GM12878 (cell line): ENCODE measurements around the gene CDKN2B-AS1. TPM values are rescaled to one million over a fixed set of nuclear protein-coding genes. Genes with fewer than 3 reads are reported as not detected.

Experiments
- ATAC-seq: fragments of 200-7000 bp; cut with Tn5 transposase; 3 replicates; pipeline ENCODE4 v1.9.1; 2020; ENCODE audit warnings: mild to moderate bottlenecking, moderate library complexity
- BruUV-seq: library from RNA; stranded (reverse); fragments of 400-500 nt; replicated peaks from 2 replicates; lab custom pipeline; 2021; lab: Mats Ljungman, UMichigan
- CTCF ChIA-PET: fragments of 300-600 bp; sonication (Branson Sonifier 250); formaldehyde crosslinking; extraction: SDS; loops from one replicate; lab custom pipeline; 2021; ENCODE audit warnings: inconsistent platforms; lab: Yijun Ruan, JAX
- POLR2A ChIA-PET: fragments of 350-600 bp; formaldehyde crosslinking; extraction: SDS; loops from one replicate; lab custom pipeline; 2021; ENCODE audit warnings: inconsistent platforms; lab: Charles Lee
- RAD21 ChIA-PET: fragments of 300-600 bp; sonication (Branson Sonifier 250); formaldehyde crosslinking; loops from one replicate; lab custom pipeline; 2023; ENCODE audit warnings: antibody characterized with exemption; ENCODE audit not compliant: unreplicated experiment; lab: Charles Lee
- SMC1A ChIA-PET: fragments of 300-600 bp; sonication (Branson Sonifier 250); formaldehyde crosslinking; loops from one replicate; lab custom pipeline; 2023; ENCODE audit not compliant: unreplicated experiment, uncharacterized antibody; lab: Charles Lee
- DNase-seq: peaks from one replicate; pipeline ENCODE4 v3.0.0-alpha.2; 2011; ENCODE audit warnings: low read depth, low spot score
- FAIRE-seq: peaks from 3 replicates; lab custom pipeline; 2011; peaks lifted over from hg19 to GRCh38; lab: Jason Lieb, UNC
- H2AFZ ChIP-seq: 2 replicates; pipeline ENCODE4 v1.6.0; 2011; ENCODE audit warnings: low read depth, low read length, control low read depth; ENCODE audit not compliant: control insufficient read depth
- H3K27ac ChIP-seq: 2 replicates; pipeline ENCODE4 v1.5.1; 2011; ENCODE audit warnings: control low read depth; ENCODE audit not compliant: control insufficient read depth, insufficient read depth
- H3K27me3 ChIP-seq, 2 experiments: replicated peaks in 1 of 2; 2 replicates each; pipeline versions ENCODE4 v1.6.0 to v1.6.1; 2011; ENCODE audit warnings: low read length in 1 of 2; ENCODE audit not compliant: control insufficient read depth in 2 of 2, insufficient read depth in 2 of 2
- H3K36me3 ChIP-seq, 2 experiments: 2 replicates each; pipeline ENCODE4 v1.5.1; 2011; ENCODE audit warnings: low read length in 1 of 2; ENCODE audit not compliant: control insufficient read depth in 2 of 2, insufficient read depth in 2 of 2
- H3K4me1 ChIP-seq: 2 replicates; pipeline ENCODE4 v1.6.1; 2011; ENCODE audit warnings: mild to moderate bottlenecking, low read length, moderate library complexity, mixed read lengths; ENCODE audit not compliant: control insufficient read depth, insufficient read depth
- H3K4me2 ChIP-seq: 2 replicates; pipeline ENCODE4 v1.6.0; 2011; ENCODE audit warnings: control low read depth; ENCODE audit not compliant: control insufficient read depth, insufficient read depth
- H3K4me3 ChIP-seq: fragments of 200-600 bp; sonication (generic); 2 replicates; pipeline ENCODE4 v1.5.1; 2016
- H3K79me2 ChIP-seq: 2 replicates; pipeline ENCODE4 v1.6.0; 2011; ENCODE audit warnings: low read length; ENCODE audit not compliant: control insufficient read depth, insufficient read depth
- H3K9ac ChIP-seq: 2 replicates; pipeline ENCODE4 v1.8.0; 2011; ENCODE audit warnings: low read length, control low read depth, mixed read lengths; ENCODE audit not compliant: control insufficient read depth, insufficient read depth
- H3K9me3 ChIP-seq: replicated peaks from 3 replicates; pipeline ENCODE4 v1.5.1; 2011; ENCODE audit warnings: mild to moderate bottlenecking, low read length; ENCODE audit not compliant: control insufficient read depth, insufficient read depth
- H4K20me1 ChIP-seq: 2 replicates; pipeline ENCODE4 v1.6.0; 2011; ENCODE audit not compliant: control insufficient read depth, insufficient read depth
- BACH1 ChIP-seq: fragments of 450-650 bp; IDR thresholded peaks from 2 replicates; pipeline ENCODE4 v1.6.1; 2017; ENCODE audit warnings: mild to moderate bottlenecking, borderline replicate concordance
- CBX5 ChIP-seq: sonication (generic); IDR thresholded peaks from 2 replicates; pipeline ENCODE4 v1.6.1; 2016; ENCODE audit warnings: low read depth, moderate library complexity, mild to moderate bottlenecking, inconsistent platforms
- ETV6 ChIP-seq, 2 experiments: fragments of 450-650 bp in 1 of 2; IDR thresholded peaks in 1 of 2; conservative IDR thresholded peaks in 1 of 2; 2 replicates each; pipeline ENCODE4 v1.6.1; 2014; ENCODE audit warnings: antibody characterized with exemption in 1 of 2, borderline replicate concordance in 1 of 2, low read depth in 1 of 2, mild to moderate bottlenecking in 1 of 2, moderate library complexity in 1 of 2
- HSF1 ChIP-seq: fragments of 150-350 bp; IDR thresholded peaks from 2 replicates; pipeline ENCODE4 v1.6.1; 2014; ENCODE audit warnings: mild to moderate bottlenecking, low read depth, low read length
- KAT2A ChIP-seq: conservative IDR thresholded peaks from 2 replicates; pipeline ENCODE4 v1.6.1; 2011; ENCODE audit warnings: low read depth, low read length; ENCODE audit not compliant: control insufficient read depth
- MYB ChIP-seq: fragments of 150-350 bp; IDR thresholded peaks from 2 replicates; pipeline ENCODE4 v1.6.1; 2014; ENCODE audit warnings: mild to moderate bottlenecking, low read depth, low read length, borderline replicate concordance
- PKNOX1 ChIP-seq: fragments of 450-650 bp; IDR thresholded peaks from 2 replicates; pipeline ENCODE4 v1.6.1; 2016; ENCODE audit warnings: mild to moderate bottlenecking
- POLR2A ChIP-seq: IDR thresholded peaks from 2 replicates; pipeline ENCODE4 v1.6.1; 2011; ENCODE audit warnings: low read depth, mild to moderate bottlenecking, low read length
- POLR2AphosphoS2 ChIP-seq: IDR thresholded peaks from 2 replicates; pipeline ENCODE4 v1.6.1; 2011; ENCODE audit warnings: low read depth, mild to moderate bottlenecking, low read length, improper control_type of control experiment, moderate library complexity
- RBBP5 ChIP-seq: fragments of 200-600 bp; sonication (generic); conservative IDR thresholded peaks from 2 replicates; pipeline ENCODE4 v1.6.1; 2016
- RUNX3 ChIP-seq: IDR thresholded peaks from 2 replicates; pipeline ENCODE4 v1.6.1; 2012; ENCODE audit warnings: low read length, inconsistent platforms
- SMARCA5 ChIP-seq: fragments of 450-650 bp; IDR thresholded peaks from 2 replicates; pipeline ENCODE4 v1.6.1; 2017; ENCODE audit warnings: mild to moderate bottlenecking
- USF2 ChIP-seq: IDR thresholded peaks from 2 replicates; pipeline ENCODE4 v1.6.1; 2011; ENCODE audit warnings: low read depth, low read length, improper control_type of control experiment, borderline replicate concordance
- WGBS: methylation state at CpG from one replicate; pipeline ENCODE4 v1.1.6; 2016; ENCODE audit warnings: low lambda C conversion rate; ENCODE audit not compliant: insufficient replicate concordance, insufficient coverage; ENCODE audit errors: missing lambda C conversion rate; 5-methylcytosine and 5-hydroxymethylcytosine counted together
- in situ Hi-C: fragments of 300-500 bp; cut with MboI; formaldehyde crosslinking; loops from 9 replicates; pipeline ENCODE4 v1.14.3; 2018; ENCODE audit warnings: mixed read lengths
- intact Hi-C: fragments of 100-400 bp; cut with micrococcal nuclease; formaldehyde crosslinking; loops from one replicate; pipeline ENCODE4 v1.14.2; 2022; ENCODE audit not compliant: unreplicated experiment
- polyA plus RNA-seq, 11 experiments: library from polyadenylated mRNA; depleted of rRNA in 4 of 11; unstranded in 6 of 11; stranded (reverse) in 5 of 11; fragments of >200 nt; fragmentation: Nextera tagmentation in 4 of 11; fragmentation: Illumina TruSeq in 1 of 11; extraction: Ambion mirVana in 4 of 11; extraction: Trizol in 1 of 11; gene quantifications; 1 replicate in 1 of 11; 2 replicates in 10 of 11; pipeline versions ENCODE4 v1.2.1 to v1.2.3, GENCODE V29; 2011 to 2016; ENCODE audit warnings: inconsistent platforms in 2 of 11, missing spikeins in 2 of 11, low read depth in 1 of 11
- total RNA-seq, 4 experiments: library from RNA; depleted of rRNA in 3 of 4; stranded (reverse); fragments of >200 nt in 3 of 4; fragmentation: Illumina TruSeq in 1 of 4; extraction: Trizol in 1 of 4; gene quantifications; 2 replicates each; pipeline versions ENCODE4 v1.2.1 to v1.2.3, GENCODE V29; 2013 to 2021
- TF ChIP-seq, protein P1 (sequence below): IDR thresholded peaks from 2 replicates; pipeline ENCODE4 v1.6.1; 2012; ENCODE audit warnings: improper control_type of control experiment, low read depth, low read length; ENCODE audit not compliant: insufficient replicate concordance

The CDKN2B-AS1 gene
- total and polyA plus RNA-seq, 10 of the 15 experiments (the other 5 are each of a cell fraction or from before 2014, with no cell fraction given) = 0.22 to 2.2 (median 1.0) TPM; not detected in 1

DNA sequence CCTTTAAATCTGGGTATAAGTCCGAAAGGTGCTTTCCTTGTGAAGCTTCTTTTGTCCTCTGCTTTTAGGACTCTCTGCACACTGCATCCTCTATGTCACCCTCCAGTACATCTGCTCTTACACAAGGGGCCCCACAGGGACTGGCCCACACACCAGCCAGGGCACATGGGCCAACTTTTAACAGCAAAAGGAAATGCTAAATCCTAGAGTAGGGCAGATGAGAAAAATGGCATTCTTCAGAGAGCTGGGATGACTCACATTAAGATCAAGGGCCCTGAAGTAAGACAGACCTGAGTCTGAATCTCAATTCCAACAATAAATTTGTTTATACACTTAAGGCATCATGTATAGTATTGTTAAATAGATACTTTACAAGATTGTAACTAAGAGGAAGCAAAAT is 54.8 kb downstream of the CDKN2B-AS1 start (continued):
- TF ChIP-seq HSF1 = no peak
- no peak for TF ChIP-seq PKNOX1
- TF ChIP-seq KAT2A = no peak
- no peak for TF ChIP-seq POLR2AphosphoS2
- TF ChIP-seq POLR2A = no peak
- TF ChIP-seq USF2 = no peak

DNA sequence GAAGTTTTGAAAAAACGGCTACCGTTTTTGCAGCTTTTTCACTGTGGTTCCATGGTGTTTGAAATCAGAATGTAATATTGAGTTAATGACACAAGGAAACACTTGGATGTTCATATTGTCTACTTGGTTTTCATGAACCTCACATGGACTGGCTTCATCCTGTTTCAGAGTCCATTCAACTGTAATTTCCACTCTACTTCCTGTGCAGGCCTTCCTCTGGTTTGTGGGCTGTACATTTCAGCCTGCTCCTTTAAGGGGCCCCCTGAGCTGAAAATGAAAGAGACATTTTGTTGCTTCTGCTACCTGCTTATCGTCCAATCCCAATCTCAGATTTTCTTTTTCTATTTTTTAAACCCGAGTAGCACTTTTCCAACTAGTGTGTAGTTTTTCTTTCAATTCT is 56.3 kb downstream of the CDKN2B-AS1 start:
- SMC1A ChIA-PET = interaction anchor here (0.6 to 1.4 kb wide), 6 partner anchors 9 to 542 kb away, joined by 3 to 4 read pairs (median 3); no protein-coding TSS in a partner anchor
- no peaks in the 10 kb centered on the region for H3K27me3 ChIP-seq
- H4K20me1 ChIP-seq = no peaks in the 10 kb centered on the region
- POLR2A ChIA-PET = no interaction called here
- no TSS peak for BruUV-seq
- ATAC-seq (peak; percentile 76), DNase-seq (no peak), FAIRE-seq (peak; percentile 70)
- RAD21 ChIA-PET = interaction anchor here (1.0 kb wide), 1 partner anchor 11 kb away, joined by 3 read pairs; no protein-coding TSS in a partner anchor
- H3K9me3 ChIP-seq = no peaks in the 10 kb centered on the region
- in situ Hi-C loops = no loop called here
- no peaks in the 10 kb centered on the region for H3K36me3 ChIP-seq
- H3K4me3 ChIP-seq = no peak overlapping the region
- peak overlapping the region; percentile 69 for H2AFZ ChIP-seq
- no peak overlapping the region for H3K27ac ChIP-seq
- H3K79me2 ChIP-seq = no peaks in the 10 kb centered on the region
- intact Hi-C loops = no loop called here
- WGBS = 64% methylated on average over 4 of the region's 4 CpGs
- H3K4me2 ChIP-seq = peak overlapping the region; percentile 4; the same call in 1 of the 2 replicates
- H3K9ac ChIP-seq = no peak overlapping the region
- H3K4me1 ChIP-seq = no peaks in the 10 kb centered on the region
- CTCF ChIA-PET = interaction anchor here (1.0 to 2.1 kb wide), 5 partner anchors 13 to 237 kb away, joined by 3 to 7 read pairs (median 4); no protein-coding TSS in a partner anchor
- TF ChIP-seq, protein P1, sequence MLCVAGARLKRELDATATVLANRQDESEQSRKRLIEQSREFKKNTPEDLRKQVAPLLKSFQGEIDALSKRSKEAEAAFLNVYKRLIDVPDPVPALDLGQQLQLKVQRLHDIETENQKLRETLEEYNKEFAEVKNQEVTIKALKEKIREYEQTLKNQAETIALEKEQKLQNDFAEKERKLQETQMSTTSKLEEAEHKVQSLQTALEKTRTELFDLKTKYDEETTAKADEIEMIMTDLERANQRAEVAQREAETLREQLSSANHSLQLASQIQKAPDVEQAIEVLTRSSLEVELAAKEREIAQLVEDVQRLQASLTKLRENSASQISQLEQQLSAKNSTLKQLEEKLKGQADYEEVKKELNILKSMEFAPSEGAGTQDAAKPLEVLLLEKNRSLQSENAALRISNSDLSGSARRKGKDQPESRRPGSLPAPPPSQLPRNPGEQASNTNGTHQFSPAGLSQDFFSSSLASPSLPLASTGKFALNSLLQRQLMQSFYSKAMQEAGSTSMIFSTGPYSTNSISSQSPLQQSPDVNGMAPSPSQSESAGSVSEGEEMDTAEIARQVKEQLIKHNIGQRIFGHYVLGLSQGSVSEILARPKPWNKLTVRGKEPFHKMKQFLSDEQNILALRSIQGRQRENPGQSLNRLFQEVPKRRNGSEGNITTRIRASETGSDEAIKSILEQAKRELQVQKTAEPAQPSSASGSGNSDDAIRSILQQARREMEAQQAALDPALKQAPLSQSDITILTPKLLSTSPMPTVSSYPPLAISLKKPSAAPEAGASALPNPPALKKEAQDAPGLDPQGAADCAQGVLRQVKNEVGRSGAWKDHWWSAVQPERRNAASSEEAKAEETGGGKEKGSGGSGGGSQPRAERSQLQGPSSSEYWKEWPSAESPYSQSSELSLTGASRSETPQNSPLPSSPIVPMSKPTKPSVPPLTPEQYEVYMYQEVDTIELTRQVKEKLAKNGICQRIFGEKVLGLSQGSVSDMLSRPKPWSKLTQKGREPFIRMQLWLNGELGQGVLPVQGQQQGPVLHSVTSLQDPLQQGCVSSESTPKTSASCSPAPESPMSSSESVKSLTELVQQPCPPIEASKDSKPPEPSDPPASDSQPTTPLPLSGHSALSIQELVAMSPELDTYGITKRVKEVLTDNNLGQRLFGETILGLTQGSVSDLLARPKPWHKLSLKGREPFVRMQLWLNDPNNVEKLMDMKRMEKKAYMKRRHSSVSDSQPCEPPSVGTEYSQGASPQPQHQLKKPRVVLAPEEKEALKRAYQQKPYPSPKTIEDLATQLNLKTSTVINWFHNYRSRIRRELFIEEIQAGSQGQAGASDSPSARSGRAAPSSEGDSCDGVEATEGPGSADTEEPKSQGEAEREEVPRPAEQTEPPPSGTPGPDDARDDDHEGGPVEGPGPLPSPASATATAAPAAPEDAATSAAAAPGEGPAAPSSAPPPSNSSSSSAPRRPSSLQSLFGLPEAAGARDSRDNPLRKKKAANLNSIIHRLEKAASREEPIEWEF = no peak
- TF ChIP-seq CBX5 (peak; percentile 63; the same call in 1 of the 2 replicates), RBBP5 (no peak), ETV6 (conservative IDR thresholded peaks at IDR 0.05 in 1 of 2, IDR thresholded peaks at IDR 0.05 in 1 of 2; ENCODE audit: borderline replicate concordance in 1 of 2, low read depth in 1 of 2) (peak in 1 of 2 experiments; percentile 11; a peak in 1 of 4 replicates), MYB (no peak), SMARCA5 (no peak), BACH1 (no peak), RUNX3 (peak; percentile 48)
